GM06990 (cell line): Measurements from ENCODE around the gene E2F2.
"Not testable (repeated sequence)": the region's sequence is repeated elsewhere in the genome, so short reads cannot be mapped to it uniquely, and the experiment has no call there.

ENCODE experiments used
- DNase-seq: peaks from one replicate; pipeline ENCODE4 v3.0.0-alpha.2; 2011; ENCODE audit not compliant: insufficient read length; ENCODE audit errors: extremely low read depth
- H3K27me3 ChIP-seq: replicated peaks from 2 replicates; pipeline ENCODE4 v1.6.0; 2011; ENCODE audit warnings: low read length; ENCODE audit not compliant: control insufficient read depth, insufficient read depth
- H3K36me3 ChIP-seq: 2 replicates; pipeline ENCODE4 v1.5.1; 2011; ENCODE audit warnings: low read length; ENCODE audit not compliant: control insufficient read depth, insufficient read depth
- H3K4me3 ChIP-seq: replicated peaks from 2 replicates; pipeline ENCODE4 v1.5.1; 2011; ENCODE audit warnings: low read depth, mild to moderate bottlenecking, control low read depth, low read length
- TF ChIP-seq, protein P1 (sequence below): IDR thresholded peaks from 2 replicates; pipeline ENCODE4 v1.5.1; 2011; ENCODE audit warnings: low read length, control low read depth, mild to moderate bottlenecking, inconsistent platforms; ENCODE audit not compliant: insufficient read depth, poor library complexity, severe bottlenecking

The E2F2 gene

GRCh38 chr1:23546897-23547584, 16.0 kb upstream of the E2F2 start:
- Histone ChIP-seq H3K36me3 (no peaks in the 10 kb centered on the region), H3K27me3 (no peaks in the 10 kb centered on the region), H3K4me3 (no peak overlapping the region)
- TF ChIP-seq, protein P1, sequence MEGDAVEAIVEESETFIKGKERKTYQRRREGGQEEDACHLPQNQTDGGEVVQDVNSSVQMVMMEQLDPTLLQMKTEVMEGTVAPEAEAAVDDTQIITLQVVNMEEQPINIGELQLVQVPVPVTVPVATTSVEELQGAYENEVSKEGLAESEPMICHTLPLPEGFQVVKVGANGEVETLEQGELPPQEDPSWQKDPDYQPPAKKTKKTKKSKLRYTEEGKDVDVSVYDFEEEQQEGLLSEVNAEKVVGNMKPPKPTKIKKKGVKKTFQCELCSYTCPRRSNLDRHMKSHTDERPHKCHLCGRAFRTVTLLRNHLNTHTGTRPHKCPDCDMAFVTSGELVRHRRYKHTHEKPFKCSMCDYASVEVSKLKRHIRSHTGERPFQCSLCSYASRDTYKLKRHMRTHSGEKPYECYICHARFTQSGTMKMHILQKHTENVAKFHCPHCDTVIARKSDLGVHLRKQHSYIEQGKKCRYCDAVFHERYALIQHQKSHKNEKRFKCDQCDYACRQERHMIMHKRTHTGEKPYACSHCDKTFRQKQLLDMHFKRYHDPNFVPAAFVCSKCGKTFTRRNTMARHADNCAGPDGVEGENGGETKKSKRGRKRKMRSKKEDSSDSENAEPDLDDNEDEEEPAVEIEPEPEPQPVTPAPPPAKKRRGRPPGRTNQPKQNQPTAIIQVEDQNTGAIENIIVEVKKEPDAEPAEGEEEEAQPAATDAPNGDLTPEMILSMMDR: no peak
- no peak for DNase-seq

DNA sequence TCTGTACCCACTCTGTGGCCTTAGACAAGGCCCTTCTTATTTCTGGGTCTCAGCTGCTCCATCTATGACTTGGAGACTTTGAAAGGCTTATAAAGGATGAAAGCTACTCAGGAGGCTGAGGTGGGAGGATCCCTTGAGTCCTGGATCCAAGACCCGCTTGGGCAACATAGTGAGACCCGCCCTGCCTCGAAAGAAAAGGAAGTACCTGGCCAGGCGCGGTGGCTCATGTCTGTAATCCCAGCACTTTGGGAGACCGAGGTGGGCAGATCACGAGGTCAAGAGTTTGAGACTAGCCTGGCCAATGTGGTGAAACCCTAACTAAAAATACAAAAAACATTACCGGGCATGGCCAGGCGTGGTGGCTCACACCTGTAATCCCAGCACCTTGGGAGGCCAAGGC, 14.8 kb upstream of the E2F2 start:
- no peak overlapping the region for H3K4me3 ChIP-seq
- no peak for DNase-seq
- TF ChIP-seq, protein P1: no peak
- H3K36me3 ChIP-seq: no peaks in the 10 kb centered on the region
- no peaks in the 10 kb centered on the region for H3K27me3 ChIP-seq

- TF ChIP-seq, protein P1: peak; percentile 86
- no peak for DNase-seq
- Histone ChIP-seq H3K36me3 (no peaks in the 10 kb centered on the region), H3K4me3 (no peak overlapping the region), H3K27me3 (no peaks in the 10 kb centered on the region)
Measured at GRCh38 chr1:23544444-23545389, 13.7 kb upstream of the E2F2 start.

DNA sequence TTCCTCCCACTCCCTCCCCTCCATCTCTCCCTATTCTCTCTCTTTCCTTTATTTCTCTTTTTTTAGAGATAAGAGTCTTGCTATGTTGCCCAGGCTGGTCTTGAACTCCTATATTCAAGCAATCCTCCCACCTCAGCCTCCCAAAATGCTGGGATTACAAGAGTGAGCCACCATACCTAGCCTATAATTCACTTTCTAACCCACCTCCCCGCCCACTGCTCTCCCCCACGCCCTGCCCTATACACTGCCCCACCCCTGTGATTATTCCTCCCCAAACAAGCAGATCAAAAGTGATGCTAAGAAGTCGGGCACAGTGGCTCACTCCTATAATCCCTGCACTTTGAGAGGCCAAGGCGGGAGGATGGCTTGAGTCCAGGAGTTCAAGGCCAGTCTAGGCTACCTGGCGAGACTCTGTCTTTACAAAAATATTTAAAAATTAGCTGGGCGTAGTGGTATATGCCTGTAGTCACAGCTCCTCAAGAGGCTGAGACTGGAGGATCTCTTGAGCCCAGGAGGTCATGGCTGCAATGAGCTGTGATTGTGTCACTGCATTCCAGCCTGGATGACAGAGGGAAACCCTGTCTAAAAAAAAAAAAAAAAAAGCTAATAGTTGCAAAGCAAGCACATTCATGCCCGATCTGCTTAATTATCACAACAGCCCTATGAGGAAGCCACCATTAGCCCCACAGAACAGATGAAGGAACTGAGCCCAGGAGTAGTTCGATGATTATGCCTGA, 12.8 kb upstream of the E2F2 start:
- no peak for DNase-seq
- TF ChIP-seq, protein P1: no peak
- Histone ChIP-seq H3K27me3 (no peaks in the 10 kb centered on the region), H3K4me3 (no peak overlapping the region), H3K36me3 (no peaks in the 10 kb centered on the region)

- H3K27me3 ChIP-seq, H3K36me3 ChIP-seq, DNase-seq, H3K4me3 ChIP-seq: not testable (repeated sequence)
Measured at GRCh38 chr1:23542940-23543339, 11.9 kb upstream of the E2F2 start.
